H54 (cell line): Measurements from ENCODE around the gene OPCML.

Source experiments
- DNase-seq: peaks from one replicate; pipeline ENCODE4 v3.0.0; 2011; ENCODE audit warnings: low spot score, mixed read lengths; ENCODE audit not compliant: insufficient read length
- FAIRE-seq: peaks from 3 replicates; lab custom pipeline; 2011; peaks lifted over from hg19 to GRCh38; lab: Jason Lieb, UNC
- POLR2A ChIP-seq: IDR thresholded peaks from 2 replicates; pipeline ENCODE4 v1.6.1; 2011; ENCODE audit warnings: low read depth, mild to moderate bottlenecking, low read length

OPCML gene

GRCh38 chr11:132790466-132790865 lies 741.8 kb downstream of the OPCML start:
- FAIRE-seq = no peak
- no peak for DNase-seq
- no peak for TF ChIP-seq POLR2A

- FAIRE-seq (no peak), DNase-seq (no peak)
- no peak for TF ChIP-seq POLR2A
These were observed 743.4 kb downstream of the OPCML start for GRCh38 chr11:132788816-132789325.

GRCh38 chr11:132785878-132786277 lies 746.4 kb downstream of the OPCML start:
- no peak for TF ChIP-seq POLR2A
- DNase-seq (no peak), FAIRE-seq (no peak)

GRCh38 chr11:132784441-132784840 lies 747.9 kb downstream of the OPCML start:
- no peak for FAIRE-seq
- no peak for TF ChIP-seq POLR2A
- no peak for DNase-seq

GRCh38 chr11:132782102-132782501 lies 750.2 kb downstream of the OPCML start:
- TF ChIP-seq POLR2A = no peak
- no peak for FAIRE-seq

GRCh38 chr11:132780046-132780445 lies 752.3 kb downstream of the OPCML start:
- DNase-seq (no peak), FAIRE-seq (no peak)
- TF ChIP-seq POLR2A = no peak

More at GRCh38 chr11:132782102-132782501, 750.2 kb downstream of the OPCML start:
- no peak for DNase-seq

GRCh38 chr11:132779497-132779896 lies 752.8 kb downstream of the OPCML start:
- FAIRE-seq (no peak), DNase-seq (no peak)
- TF ChIP-seq POLR2A = no peak

GRCh38 chr11:132777067-132777975 lies 755.0 kb downstream of the OPCML start:
- no peak for DNase-seq
- no peak for FAIRE-seq
- TF ChIP-seq POLR2A = no peak

- no peak for FAIRE-seq
- no peak for DNase-seq
- TF ChIP-seq POLR2A = no peak
These were observed 758.5 kb downstream of the OPCML start for GRCh38 chr11:132773751-132774150.

GRCh38 chr11:132772703-132773545 lies 759.4 kb downstream of the OPCML start:
- FAIRE-seq = no peak
- DNase-seq = no peak
- TF ChIP-seq POLR2A = no peak

- TF ChIP-seq POLR2A = no peak
- DNase-seq (no peak), FAIRE-seq (no peak)
These were observed 760.6 kb downstream of the OPCML start for GRCh38 chr11:132771746-132772145.

GRCh38 chr11:132770829-132771530 lies 761.3 kb downstream of the OPCML start:
- DNase-seq (no peak), FAIRE-seq (no peak)
- no peak for TF ChIP-seq POLR2A

- FAIRE-seq (no peak), DNase-seq (no peak)
- no peak for TF ChIP-seq POLR2A
These were observed 768.8 kb downstream of the OPCML start for GRCh38 chr11:132763503-132763902.

GRCh38 chr11:132755934-132756333 lies 776.4 kb downstream of the OPCML start:
- no peak for TF ChIP-seq POLR2A
- no peak for DNase-seq
- FAIRE-seq = no peak
